ENCODE measurements around the gene GXYLT2.
"Not testable (repeated sequence)": the region's sequence is repeated elsewhere in the genome, so short reads cannot be mapped to it uniquely, and the experiment has no call there.

The GXYLT2 gene

DNA sequence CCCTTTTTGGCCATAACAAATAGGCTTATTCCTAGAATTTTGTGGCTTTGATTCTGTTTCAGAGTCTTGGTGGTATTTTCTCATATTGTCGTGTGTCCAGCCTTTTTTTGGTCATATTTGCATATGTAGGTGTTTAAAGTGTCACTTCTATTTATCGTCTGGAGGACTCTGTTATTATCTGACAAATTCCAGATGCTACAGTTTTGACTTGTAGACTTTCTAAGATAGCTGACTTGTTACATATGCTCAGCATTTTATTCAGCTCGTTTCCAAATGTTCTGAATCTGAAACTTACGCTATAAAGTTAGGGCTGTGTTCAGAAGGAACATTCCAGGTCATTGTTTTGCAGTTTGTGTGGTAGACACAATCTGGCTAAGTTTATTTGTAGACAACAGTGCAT is 110.6 kb downstream of the GXYLT2 start:
- TF ChIP-seq, protein P1, sequence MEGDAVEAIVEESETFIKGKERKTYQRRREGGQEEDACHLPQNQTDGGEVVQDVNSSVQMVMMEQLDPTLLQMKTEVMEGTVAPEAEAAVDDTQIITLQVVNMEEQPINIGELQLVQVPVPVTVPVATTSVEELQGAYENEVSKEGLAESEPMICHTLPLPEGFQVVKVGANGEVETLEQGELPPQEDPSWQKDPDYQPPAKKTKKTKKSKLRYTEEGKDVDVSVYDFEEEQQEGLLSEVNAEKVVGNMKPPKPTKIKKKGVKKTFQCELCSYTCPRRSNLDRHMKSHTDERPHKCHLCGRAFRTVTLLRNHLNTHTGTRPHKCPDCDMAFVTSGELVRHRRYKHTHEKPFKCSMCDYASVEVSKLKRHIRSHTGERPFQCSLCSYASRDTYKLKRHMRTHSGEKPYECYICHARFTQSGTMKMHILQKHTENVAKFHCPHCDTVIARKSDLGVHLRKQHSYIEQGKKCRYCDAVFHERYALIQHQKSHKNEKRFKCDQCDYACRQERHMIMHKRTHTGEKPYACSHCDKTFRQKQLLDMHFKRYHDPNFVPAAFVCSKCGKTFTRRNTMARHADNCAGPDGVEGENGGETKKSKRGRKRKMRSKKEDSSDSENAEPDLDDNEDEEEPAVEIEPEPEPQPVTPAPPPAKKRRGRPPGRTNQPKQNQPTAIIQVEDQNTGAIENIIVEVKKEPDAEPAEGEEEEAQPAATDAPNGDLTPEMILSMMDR (conservative IDR thresholded peaks at IDR 0.05; ENCODE audit: control insufficient read depth, insufficient read depth, low read depth, low read length): no peak

DNA sequence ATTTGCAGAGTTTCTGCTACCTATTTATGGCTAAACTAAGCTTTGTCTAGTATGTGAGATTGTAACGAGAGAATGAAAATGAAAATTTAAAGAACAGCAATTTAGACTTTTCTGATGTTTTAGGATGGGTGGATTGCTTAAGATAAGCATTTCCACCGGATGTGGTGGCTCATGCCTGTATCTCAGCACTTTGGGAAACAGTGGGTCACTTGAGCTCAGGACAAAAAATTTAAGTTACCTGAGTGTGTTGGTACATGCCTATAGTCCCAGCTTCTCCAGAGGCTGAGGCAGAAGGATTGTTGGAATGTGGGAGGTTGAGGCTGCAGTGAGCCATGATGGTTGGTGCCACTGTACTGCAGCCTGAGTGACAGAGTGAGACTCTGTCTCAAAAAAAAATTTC is 112.1 kb downstream of the GXYLT2 start:
- TF ChIP-seq, protein P1 (conservative IDR thresholded peaks at IDR 0.05; ENCODE audit: control insufficient read depth, insufficient read depth, low read depth, low read length): no peak
- no peak overlapping the region for H3K4me3 ChIP-seq (ENCODE audit: control insufficient read depth, low read depth, low read length)
- no peak for DNase-seq (ENCODE audit: low read depth)

More for the DNA sequence above, 110.6 kb downstream of the GXYLT2 start:
- no peak for DNase-seq (ENCODE audit: low read depth)
- H3K4me3 ChIP-seq (ENCODE audit: control insufficient read depth, low read depth, low read length): peak overlapping the region; percentile 77

DNA sequence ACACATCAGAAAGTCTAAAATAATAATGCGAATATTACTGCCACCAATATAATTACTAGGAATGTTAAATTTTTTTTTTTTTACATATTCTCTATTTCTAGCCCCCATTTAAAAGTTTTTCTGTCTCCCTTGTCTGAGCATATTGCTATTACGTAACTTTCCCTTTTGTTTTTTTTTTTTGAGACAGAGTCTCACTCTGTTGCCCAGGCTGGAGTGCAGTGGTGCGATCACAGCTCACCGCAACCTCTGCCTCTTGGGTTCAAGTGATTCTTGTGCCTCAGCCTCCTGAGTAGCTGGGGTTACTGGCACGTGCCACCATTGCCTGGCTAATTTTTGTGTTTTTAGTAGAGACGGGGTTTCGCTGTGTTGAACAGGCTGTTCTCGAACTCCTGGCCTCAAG is 115.2 kb downstream of the GXYLT2 start:
- not testable (repeated sequence) for DNase-seq (ENCODE audit: low read depth); H3K4me3 ChIP-seq (ENCODE audit: control insufficient read depth, low read depth, low read length)

GRCh38 chr3:73004316-73004715 is 116.5 kb downstream of the GXYLT2 start:
- H3K4me3 ChIP-seq (ENCODE audit: control insufficient read depth, low read depth, low read length): no peak overlapping the region
- TF ChIP-seq, protein P1 (conservative IDR thresholded peaks at IDR 0.05; ENCODE audit: control insufficient read depth, insufficient read depth, low read depth, low read length): no peak

DNA sequence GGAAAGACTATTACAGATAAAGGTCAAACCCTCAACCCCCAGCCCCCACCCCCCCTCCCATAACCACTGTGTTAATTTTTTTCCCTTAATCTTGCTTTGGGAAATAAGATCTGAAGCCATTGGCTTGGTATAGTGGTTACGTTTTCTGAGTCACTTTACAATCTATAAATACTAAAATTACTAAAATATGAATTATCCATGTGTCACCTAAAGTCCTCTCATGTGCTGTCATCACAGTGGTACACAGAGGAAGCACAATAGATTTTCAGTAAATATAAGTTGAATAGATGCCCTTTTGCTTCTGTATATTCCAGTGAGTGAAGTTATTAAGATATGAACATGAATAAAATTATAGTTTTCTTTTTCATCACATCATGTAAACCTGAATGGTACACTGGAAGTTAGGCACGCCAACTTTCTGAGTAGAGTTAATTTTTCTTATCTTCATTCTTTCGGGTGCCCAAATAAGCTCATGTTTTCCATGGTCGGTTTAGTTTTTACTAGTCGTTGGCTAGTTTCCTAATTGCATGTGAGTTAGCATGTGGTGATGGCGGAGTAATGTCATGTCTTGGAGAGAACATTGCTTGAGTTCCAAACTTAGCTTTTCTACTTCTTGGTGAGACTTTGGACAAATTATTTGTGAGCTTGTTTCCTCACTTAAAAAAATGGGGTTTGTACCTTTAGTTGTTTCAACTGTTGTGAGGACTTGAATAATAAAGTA is 120.3 kb downstream of the GXYLT2 start:
- TF ChIP-seq, protein P1 (conservative IDR thresholded peaks at IDR 0.05; ENCODE audit: control insufficient read depth, insufficient read depth, low read depth, low read length): no peak
- no peak overlapping the region for H3K4me3 ChIP-seq (ENCODE audit: control insufficient read depth, low read depth, low read length)
- DNase-seq (ENCODE audit: low read depth): no peak

More at GRCh38 chr3:73004316-73004715, 116.5 kb downstream of the GXYLT2 start:
- no peak for DNase-seq (ENCODE audit: low read depth)

DNA sequence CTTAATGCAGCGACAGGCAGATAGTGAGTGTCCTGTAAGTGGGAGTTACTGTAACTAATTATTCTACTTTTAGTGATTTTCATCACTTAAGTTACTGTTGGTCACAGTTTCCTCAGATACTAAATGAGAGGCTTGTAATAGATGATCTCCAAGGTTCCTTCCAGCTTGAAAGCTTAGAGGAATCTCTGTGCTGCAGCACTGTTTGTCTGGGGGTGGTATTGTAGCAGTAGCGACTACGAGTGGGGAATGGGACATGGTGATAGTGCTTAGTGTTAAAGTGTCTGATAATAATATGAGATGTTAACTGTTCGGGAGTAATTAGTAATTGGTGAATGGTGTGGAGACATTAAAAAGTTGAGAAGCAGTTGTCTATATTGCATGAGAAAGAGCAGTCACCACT is 121.2 kb downstream of the GXYLT2 start:
- no peak overlapping the region for H3K4me3 ChIP-seq (ENCODE audit: control insufficient read depth, low read depth, low read length)
- no peak for DNase-seq (ENCODE audit: low read depth)

DNA sequence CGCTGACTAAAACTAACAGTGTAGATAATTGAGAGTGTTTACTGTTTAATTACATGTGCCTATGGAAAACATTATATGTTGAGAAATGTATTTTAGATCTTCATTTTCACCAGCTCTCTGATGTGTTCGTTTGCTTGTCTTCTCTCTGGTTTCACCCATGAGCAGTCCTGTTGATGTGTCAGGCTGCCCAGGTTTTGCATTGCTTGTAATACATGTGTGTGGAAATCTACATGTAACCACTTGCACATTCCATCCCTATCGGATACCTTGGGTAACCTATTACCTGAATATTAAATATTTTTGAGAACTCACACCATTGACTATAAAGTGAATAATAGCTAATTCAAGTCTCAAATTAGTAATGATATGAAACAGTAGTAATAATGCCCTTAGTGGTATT is 121.9 kb downstream of the GXYLT2 start:
- no peak for DNase-seq (ENCODE audit: low read depth)
- H3K4me3 ChIP-seq (ENCODE audit: control insufficient read depth, low read depth, low read length): no peak overlapping the region
- TF ChIP-seq, protein P1 (conservative IDR thresholded peaks at IDR 0.05; ENCODE audit: control insufficient read depth, insufficient read depth, low read depth, low read length): no peak

More for the DNA sequence above, 121.2 kb downstream of the GXYLT2 start:
- TF ChIP-seq, protein P1 (conservative IDR thresholded peaks at IDR 0.05; ENCODE audit: control insufficient read depth, insufficient read depth, low read depth, low read length): no peak

Data from fibroblast of mammary gland (primary cell).